HG03108 (cell line): ENCODE data around the gene GCN1.
A peak's percentile ranks its signal among the peaks of the same experiment; 100 is the strongest.

Experiments
- ATAC-seq: cut with Tn5 transposase; IDR thresholded peaks from one replicate; pipeline ENCODE4 v1.9.1; 2021; ENCODE audit warnings: moderate library complexity; ENCODE audit not compliant: unreplicated experiment

Gene GCN1

GRCh38 chr12:120095736-120096135, 98.8 kb downstream of the GCN1 start:
- ATAC-seq, result no peak

GRCh38 chr12:120095331-120095730, 99.2 kb downstream of the GCN1 start:
- no peak for ATAC-seq

DNA sequence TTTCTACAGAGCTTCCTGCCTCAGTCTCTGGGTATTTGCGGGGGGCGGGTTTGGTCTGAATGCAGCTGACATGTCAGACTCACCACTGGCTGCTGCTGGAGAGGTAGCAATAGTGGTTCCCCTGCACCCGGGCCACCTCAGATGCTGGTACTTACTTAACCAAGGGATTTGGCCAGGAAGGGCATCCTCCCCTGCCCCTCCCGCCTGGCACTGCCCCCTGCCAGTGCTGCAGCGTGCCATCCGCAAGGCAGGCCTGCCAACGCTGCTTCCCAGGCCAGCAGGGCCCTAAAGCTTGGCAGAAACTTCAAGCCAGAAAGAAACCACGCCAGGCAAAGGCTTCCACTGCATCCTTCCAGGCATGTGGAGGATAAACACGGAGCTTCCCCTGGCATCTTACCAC, 100.0 kb downstream of the GCN1 start:
- no peak for ATAC-seq

DNA sequence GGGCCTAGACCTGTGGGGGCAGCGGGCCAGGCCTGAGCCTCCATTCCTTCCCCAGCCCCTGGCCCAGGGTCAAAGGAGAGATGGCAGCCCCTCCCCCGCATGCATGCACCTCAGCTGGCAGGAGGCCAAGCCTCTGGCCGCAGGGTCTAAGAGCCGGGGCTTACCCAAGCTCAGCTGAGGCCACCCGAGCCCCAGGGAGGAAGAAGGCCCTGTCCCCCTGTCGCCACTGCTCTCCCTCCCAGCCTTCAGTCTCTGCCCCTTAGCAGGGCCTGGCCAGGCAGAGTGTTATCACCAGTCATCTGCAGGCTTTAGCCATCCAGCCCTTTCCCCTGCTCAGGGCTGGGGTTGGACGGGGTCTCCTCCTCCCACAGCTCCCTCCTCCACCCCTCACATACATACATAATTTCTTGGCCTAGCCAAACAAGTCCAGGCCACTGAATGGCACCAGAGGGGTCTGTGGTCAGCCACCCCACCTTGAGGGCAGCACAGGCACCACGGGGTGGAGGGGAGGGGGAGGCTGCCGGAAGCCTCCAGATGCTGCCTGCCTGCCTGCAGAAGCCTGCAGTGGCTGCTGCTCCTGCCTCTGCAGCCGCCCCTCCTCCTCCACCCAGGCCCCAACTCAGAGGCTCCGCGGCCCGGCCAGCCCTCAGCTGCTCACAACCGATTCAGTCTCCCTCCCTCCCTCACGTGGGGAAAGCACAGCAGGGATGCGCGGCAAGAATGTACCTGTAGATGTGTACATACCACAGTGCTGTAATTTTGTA, 100.7 kb downstream of the GCN1 start:
- no peak for ATAC-seq

- ATAC-seq, result no peak
These were observed 101.3 kb downstream of the GCN1 start for GRCh38 chr12:120093336-120093591.

GRCh38 chr12:120092551-120093335, 101.8 kb downstream of the GCN1 start:
- ATAC-seq, result no peak

- ATAC-seq, result no peak
These were observed 103.0 kb downstream of the GCN1 start for GRCh38 chr12:120091371-120092090.

GRCh38 chr12:120090626-120091295, 103.8 kb downstream of the GCN1 start:
- ATAC-seq, result no peak

GRCh38 chr12:120090206-120090605, 104.3 kb downstream of the GCN1 start:
- ATAC-seq, result no peak

- no peak for ATAC-seq
These were observed 104.7 kb downstream of the GCN1 start for GRCh38 chr12:120089796-120090195.

DNA sequence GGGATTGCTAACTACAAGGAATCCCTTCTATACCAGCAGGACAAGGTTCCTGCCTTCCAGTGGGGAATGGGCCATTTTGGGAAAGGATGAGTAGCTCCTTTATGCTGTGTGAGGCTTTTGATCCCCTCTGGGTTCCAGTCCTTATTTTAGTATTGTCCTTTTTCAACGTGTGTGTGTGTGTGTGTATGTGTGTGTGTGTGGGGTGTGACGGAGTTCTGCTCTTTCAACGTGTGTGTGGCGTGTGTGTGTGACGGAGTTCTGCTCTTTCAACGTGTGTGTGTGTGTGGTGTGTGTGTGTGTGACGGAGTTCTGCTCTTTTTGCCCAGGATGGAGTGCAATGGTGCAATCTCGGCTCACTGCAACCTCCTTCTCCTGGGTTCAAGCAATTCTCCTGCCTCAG, 105.4 kb downstream of the GCN1 start:
- ATAC-seq, result no peak

DNA sequence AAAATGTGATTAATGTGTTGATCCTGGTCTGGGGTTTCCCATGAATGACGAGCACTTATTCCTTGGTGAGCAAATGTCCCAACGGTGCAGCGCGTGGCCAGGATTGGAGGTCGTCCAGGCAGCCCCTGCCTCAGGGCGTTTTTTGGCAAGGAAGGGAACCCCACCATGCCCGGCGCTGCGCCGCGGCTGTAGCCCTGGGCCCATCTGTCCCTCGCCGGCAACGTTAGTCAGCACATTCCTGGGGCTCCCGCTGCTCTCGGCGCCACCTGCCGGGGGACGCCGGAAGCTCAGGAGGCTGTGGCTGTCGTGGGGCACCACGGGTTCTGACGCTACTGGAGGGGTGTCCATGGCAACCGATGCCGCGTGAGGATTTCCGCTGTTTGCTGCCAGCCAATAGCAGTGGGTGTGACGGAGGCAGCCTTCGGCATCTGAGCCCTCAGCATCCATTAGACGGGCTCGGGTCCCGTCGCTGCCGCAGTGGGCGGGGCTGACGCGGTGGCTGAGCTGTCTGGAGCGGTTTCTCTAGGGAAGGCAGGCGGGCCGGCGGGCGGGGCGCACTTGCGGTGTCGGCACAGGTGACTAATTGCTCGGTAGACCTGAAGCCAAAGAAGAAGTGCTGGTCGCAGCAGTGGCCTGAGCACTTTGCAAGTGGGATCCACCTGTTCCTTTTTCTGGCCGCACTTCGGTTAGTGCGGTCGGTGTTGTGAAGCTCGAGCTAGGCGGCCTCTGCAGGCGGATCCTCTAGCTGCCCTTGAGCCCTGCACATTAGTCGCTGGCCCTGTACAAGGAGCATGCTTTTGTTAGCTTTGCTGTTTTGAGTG, 107.5 kb downstream of the GCN1 start:
- peak; percentile 98 for ATAC-seq

DNA sequence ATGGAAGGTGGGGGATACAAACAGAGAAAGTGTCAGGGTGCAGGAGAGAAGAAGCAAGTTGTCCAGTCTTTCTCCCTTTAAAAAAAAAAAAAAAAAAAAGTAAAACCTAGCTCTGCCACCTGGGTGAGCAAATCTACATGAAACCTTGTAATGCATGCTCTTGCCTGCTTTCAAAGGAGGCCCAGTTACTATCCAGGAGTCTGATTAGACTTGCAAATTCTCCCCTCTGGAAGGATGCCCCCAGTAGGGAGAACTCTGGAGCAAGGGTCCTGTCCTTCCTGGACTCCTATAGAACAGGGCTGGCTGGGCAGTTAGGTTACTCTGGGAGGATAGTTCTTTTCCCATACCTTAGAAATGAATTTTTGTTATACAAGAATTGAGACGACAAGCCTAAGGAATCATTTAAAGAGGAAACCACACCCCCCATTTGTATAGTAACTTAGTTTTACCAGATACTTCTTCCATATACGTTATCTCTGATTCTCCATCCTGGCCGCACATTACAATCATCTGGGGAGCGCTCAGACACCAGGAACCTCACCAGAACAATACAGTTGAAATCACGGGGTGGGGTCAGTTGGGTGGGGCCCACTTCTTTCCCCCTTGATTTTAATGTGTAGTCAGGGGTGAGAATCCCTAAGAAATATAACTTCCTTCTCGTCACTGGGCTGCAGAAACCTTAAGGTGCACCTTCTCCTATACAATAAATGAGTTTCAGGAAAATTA, 108.4 kb downstream of the GCN1 start:
- no peak for ATAC-seq

- no peak for ATAC-seq
These were observed 112.9 kb downstream of the GCN1 start for GRCh38 chr12:120081641-120082040.

DNA sequence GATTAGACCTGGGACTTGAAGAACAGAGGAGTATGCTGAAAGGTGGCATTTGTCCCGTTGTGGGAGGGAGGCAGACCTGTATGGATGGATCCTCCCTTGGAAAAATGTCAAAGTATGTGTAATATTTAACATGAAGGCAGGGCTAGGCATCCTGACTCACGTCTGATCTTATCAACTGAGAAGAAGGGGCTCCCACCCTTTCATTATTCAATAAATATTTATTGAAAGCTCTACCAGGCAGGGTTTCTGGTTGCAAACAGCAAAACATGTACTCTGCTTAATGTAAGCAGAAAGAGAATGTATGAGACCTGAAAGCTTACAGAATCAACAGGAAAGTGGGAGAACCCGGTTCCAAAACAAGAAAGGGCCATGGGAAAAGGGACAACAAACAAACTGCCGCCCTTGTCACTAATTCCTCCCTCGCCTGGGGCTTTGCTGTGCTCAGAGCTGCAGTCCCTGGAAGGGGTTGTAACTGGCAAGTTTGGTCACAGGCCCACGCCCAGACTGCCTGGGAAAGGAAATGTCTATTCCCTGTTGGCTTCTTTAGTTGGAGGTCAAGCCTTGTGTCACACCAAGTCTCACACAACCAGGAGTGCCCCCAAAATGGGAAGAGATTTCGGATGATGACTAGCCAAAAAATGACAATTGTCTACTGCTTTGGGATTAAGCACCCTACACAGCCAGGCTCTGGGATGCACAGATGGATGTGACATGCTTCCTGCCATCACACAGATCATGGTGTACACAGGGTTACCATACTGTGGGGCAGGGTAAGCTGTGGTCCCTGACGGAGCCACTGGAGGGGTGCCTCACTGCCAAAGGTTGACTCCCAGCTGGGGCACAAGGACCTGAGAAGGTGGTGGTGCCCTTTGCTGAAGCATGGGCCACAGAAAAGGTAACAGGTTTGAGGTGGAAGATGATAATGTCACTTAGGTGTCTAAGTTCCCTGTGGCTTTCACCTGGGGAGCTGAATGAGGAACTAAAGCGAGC, 114.8 kb downstream of the GCN1 start:
- ATAC-seq, result no peak

DNA sequence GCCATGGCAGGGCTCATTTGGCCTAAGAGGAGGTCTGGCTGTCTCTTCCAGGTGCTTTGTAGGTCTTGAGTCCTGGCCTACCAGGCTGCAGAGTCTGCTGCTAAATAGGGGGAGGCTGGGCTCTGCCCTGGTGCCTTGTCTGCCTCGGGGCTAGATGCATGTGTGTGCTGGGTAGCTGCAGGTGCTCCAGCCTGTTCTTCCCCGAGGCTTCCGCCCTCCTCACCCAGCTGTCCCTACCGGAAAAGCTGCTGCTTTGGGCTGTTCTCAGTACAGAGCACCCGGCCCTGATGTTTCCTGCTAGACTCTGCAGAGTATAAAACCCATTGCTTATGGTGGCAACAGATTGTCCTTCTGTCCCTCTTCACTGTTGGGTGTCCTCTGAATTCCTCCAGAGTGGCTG, 115.6 kb downstream of the GCN1 start:
- ATAC-seq, result no peak

DNA sequence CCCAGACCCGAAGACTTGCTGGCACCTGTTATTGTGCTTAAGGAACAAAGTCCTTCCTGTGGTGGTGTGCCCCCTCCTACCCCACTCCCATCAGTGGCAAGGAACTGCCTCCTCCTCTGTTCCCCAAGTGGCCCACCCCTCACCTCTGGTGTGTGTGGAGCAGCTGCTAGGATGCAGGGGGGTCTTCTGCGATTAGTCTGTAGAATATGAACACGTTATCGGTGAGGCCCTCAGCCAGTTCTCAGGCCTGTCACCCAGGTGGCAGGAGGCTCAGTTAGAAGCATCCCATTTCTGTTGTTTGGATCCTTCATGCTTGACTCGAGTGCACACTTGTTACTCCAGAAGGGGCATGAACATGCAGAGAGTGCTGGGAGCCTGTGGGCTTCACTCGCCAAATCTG, 117.3 kb downstream of the GCN1 start:
- no peak for ATAC-seq
